CD4-positive, CD25-positive, alpha-beta regulatory T cell (primary cell): Measurements from ENCODE around the gene RERE. TPM values are rescaled to one million over a fixed set of nuclear protein-coding genes. Genes with fewer than 3 reads are reported as not detected.
A peak's percentile ranks its signal among the peaks of the same experiment; 100 is the strongest.

Experiments
- ATAC-seq, 2 donors: fragments of 150-1000 bp; cut with Tn5 transposase; one replicate each; pipeline ENCODE4 v1.10.0; 2021; ENCODE audit warnings: low read depth in 2 of 2, moderate number of reproducible peaks in 2 of 2, moderate library complexity in 1 of 2
- DNase-seq, 3 donors: peaks; one replicate each; pipeline versions ENCODE4 v3.0.0 to v3.0.0-alpha.2; 2012 to 2022; ENCODE audit warnings: mixed read lengths in 1 of 3
- H3K27ac ChIP-seq: one replicate; pipeline ENCODE4 v1.7.0; 2013; ENCODE audit warnings: mild to moderate bottlenecking, low read length; ENCODE audit not compliant: insufficient read depth, poor library complexity, severe bottlenecking
- H3K27me3 ChIP-seq: one replicate; pipeline ENCODE4 v1.7.0; 2013; ENCODE audit warnings: low read length; ENCODE audit not compliant: control insufficient read depth, insufficient read depth
- H3K36me3 ChIP-seq: one replicate; pipeline ENCODE4 v1.7.0; 2013; ENCODE audit warnings: mild to moderate bottlenecking, low read length, moderate library complexity; ENCODE audit not compliant: control insufficient read depth, insufficient read depth
- H3K4me1 ChIP-seq: 2 replicates; pipeline ENCODE4 v1.7.0; 2013; ENCODE audit warnings: mild to moderate bottlenecking, low read length; ENCODE audit not compliant: insufficient read depth, control insufficient read depth, poor library complexity, severe bottlenecking
- H3K4me3 ChIP-seq: one replicate; pipeline ENCODE4 v1.7.0; 2013; ENCODE audit warnings: low read depth, mild to moderate bottlenecking, low read length, moderate library complexity
- H3K9me3 ChIP-seq, 2 experiments: 1 replicate in 1 of 2; 2 replicates in 1 of 2; pipeline ENCODE4 v1.7.0; 2013; ENCODE audit warnings: low read length in 2 of 2, mild to moderate bottlenecking in 1 of 2, moderate library complexity in 1 of 2; ENCODE audit not compliant: control insufficient read depth in 2 of 2
- H3K27ac Mint-ChIP-seq, 3 donors: one replicate each; pipeline ENCODE4 v1.8.0; 2020 to 2022; ENCODE audit warnings: mild to moderate bottlenecking in 3 of 3, mixed read lengths in 3 of 3, moderate library complexity in 2 of 3
- H3K27me3 Mint-ChIP-seq: one replicate; pipeline ENCODE4 v1.8.0; 2022; ENCODE audit warnings: mild to moderate bottlenecking, mixed read lengths
- H3K36me3 Mint-ChIP-seq: one replicate; pipeline ENCODE4 v1.8.0; 2020; ENCODE audit warnings: mixed read lengths
- H3K4me1 Mint-ChIP-seq, 4 donors: one replicate each; pipeline ENCODE4 v1.8.0; 2020 to 2022; ENCODE audit warnings: mixed read lengths in 4 of 4, mild to moderate bottlenecking in 1 of 4
- H3K4me3 Mint-ChIP-seq, 4 donors: one replicate each; pipeline ENCODE4 v1.8.0; 2020 to 2022; ENCODE audit warnings: mild to moderate bottlenecking in 4 of 4, mixed read lengths in 4 of 4, moderate library complexity in 3 of 4
- H3K9me3 Mint-ChIP-seq, 7 donors: one replicate each; pipeline ENCODE4 v1.8.0; 2020 to 2022; ENCODE audit warnings: mixed read lengths in 7 of 7, mild to moderate bottlenecking in 3 of 7, moderate library complexity in 2 of 7
- polyA plus RNA-seq, 4 donors: library from polyadenylated mRNA; unstranded; fragments of 300-500 nt; fragmentation: Illumina TruSeq; gene quantifications; one replicate each; pipeline ENCODE4 v1.2.3, GENCODE V29; 2021
- total RNA-seq: library from RNA; stranded (reverse); gene quantifications from one replicate; pipeline ENCODE4 v1.2.3, GENCODE V29; 2022

RERE gene
- total and polyA plus RNA-seq, 5 donors from 2014 or later, result 3.1 to 127 (median 5.7) TPM

- peak overlapping the region in 2 of 3 donors; percentile 55 to 70 for H3K27ac Mint-ChIP-seq
Measured at GRCh38 chr1:8461351-8462110, 355.9 kb downstream of the RERE start.

GRCh38 chr1:8460784-8461183 lies 356.7 kb downstream of the RERE start:
- Histone ChIP-seq H3K27me3 (no peaks in the 10 kb centered on the region), H3K9me3 (no peaks in the 10 kb centered on the region), H3K36me3 (peaks cover 4% of the 10 kb centered on the region), H3K4me3 (no peak overlapping the region), H3K27ac (no peak overlapping the region), H3K4me1 (no peaks in the 10 kb centered on the region)
- Mint-ChIP-seq H3K9me3 (no peaks in the 10 kb centered on the region), H3K4me1 (peaks cover 24 to 53% (median 39%) of the 10 kb centered on the region in 4 donors), H3K27ac (no peak overlapping the region), H3K4me3 (no peak overlapping the region), H3K36me3 (peaks cover 27% of the 10 kb centered on the region), H3K27me3 (no peaks in the 10 kb centered on the region)
- DNase-seq (no peak), ATAC-seq (no peak)

More at GRCh38 chr1:8461351-8462110, 355.9 kb downstream of the RERE start:
- Mint-ChIP-seq H3K36me3 (peaks cover 31% of the 10 kb centered on the region), H3K4me3 (no peak overlapping the region), H3K9me3 (no peaks in the 10 kb centered on the region), H3K4me1 (peaks cover 23 to 54% (median 38%) of the 10 kb centered on the region in 4 donors), H3K27me3 (no peaks in the 10 kb centered on the region)
- Histone ChIP-seq H3K9me3 (no peaks in the 10 kb centered on the region), H3K27me3 (no peaks in the 10 kb centered on the region), H3K4me1 (no peaks in the 10 kb centered on the region), H3K27ac (no peak overlapping the region), H3K36me3 (peaks cover 4% of the 10 kb centered on the region), H3K4me3 (no peak overlapping the region)
- no peak for ATAC-seq
- peak in 1 of 3 donors; percentile 13 for DNase-seq

GRCh38 chr1:8460132-8460544 lies 357.3 kb downstream of the RERE start:
- H3K4me3 ChIP-seq, result no peak overlapping the region
- H3K9me3 ChIP-seq, result no peaks in the 10 kb centered on the region
- ATAC-seq (no peak), DNase-seq (no peak)
- H3K27ac Mint-ChIP-seq, result no peak overlapping the region
- H3K9me3 Mint-ChIP-seq, result no peaks in the 10 kb centered on the region
- no peaks in the 10 kb centered on the region for H3K27me3 Mint-ChIP-seq
- no peaks in the 10 kb centered on the region for H3K4me1 ChIP-seq
- H3K27ac ChIP-seq, result no peak overlapping the region
- H3K36me3 Mint-ChIP-seq, result peaks cover 27% of the 10 kb centered on the region
- H3K4me1 Mint-ChIP-seq, result peaks cover 24 to 55% (median 40%) of the 10 kb centered on the region in 4 donors
- peaks cover 4% of the 10 kb centered on the region for H3K36me3 ChIP-seq
- H3K27me3 ChIP-seq, result no peaks in the 10 kb centered on the region
- H3K4me3 Mint-ChIP-seq, result no peak overlapping the region

- Mint-ChIP-seq H3K4me3 (no peak overlapping the region), H3K9me3 (no peaks in the 10 kb centered on the region), H3K27ac (no peak overlapping the region), H3K36me3 (peaks cover 22% of the 10 kb centered on the region), H3K27me3 (no peaks in the 10 kb centered on the region), H3K4me1 (peaks cover 24 to 46% (median 33%) of the 10 kb centered on the region in 4 donors)
- no peak for ATAC-seq
- Histone ChIP-seq H3K27me3 (no peaks in the 10 kb centered on the region), H3K9me3 (no peaks in the 10 kb centered on the region), H3K4me3 (no peak overlapping the region), H3K27ac (no peak overlapping the region), H3K36me3 (no peaks in the 10 kb centered on the region), H3K4me1 (no peaks in the 10 kb centered on the region)
- no peak for DNase-seq
Measured at GRCh38 chr1:8458607-8459006, 358.8 kb downstream of the RERE start.

- H3K36me3 Mint-ChIP-seq, result peaks cover 18% of the 10 kb centered on the region
- H3K27ac ChIP-seq, result no peak overlapping the region
- H3K4me3 ChIP-seq, result no peak overlapping the region
- no peaks in the 10 kb centered on the region for H3K4me1 ChIP-seq
- no peaks in the 10 kb centered on the region for H3K36me3 ChIP-seq
- peaks cover 24 to 38% (median 29%) of the 10 kb centered on the region in 4 donors for H3K4me1 Mint-ChIP-seq
- H3K27me3 Mint-ChIP-seq, result no peaks in the 10 kb centered on the region
- H3K9me3 ChIP-seq, result no peaks in the 10 kb centered on the region
- H3K27me3 ChIP-seq, result no peaks in the 10 kb centered on the region
- H3K27ac Mint-ChIP-seq, result no peak overlapping the region
- DNase-seq (peak in 1 of 3 donors; percentile 7), ATAC-seq (no peak)
- H3K9me3 Mint-ChIP-seq, result no peaks in the 10 kb centered on the region
- H3K4me3 Mint-ChIP-seq, result no peak overlapping the region
Measured at GRCh38 chr1:8457760-8458381, 359.6 kb downstream of the RERE start.

GRCh38 chr1:8456991-8457390 lies 360.4 kb downstream of the RERE start:
- DNase-seq (no peak), ATAC-seq (no peak)
- Histone ChIP-seq H3K4me1 (no peaks in the 10 kb centered on the region), H3K36me3 (no peaks in the 10 kb centered on the region), H3K27me3 (no peaks in the 10 kb centered on the region), H3K4me3 (no peak overlapping the region), H3K27ac (no peak overlapping the region), H3K9me3 (no peaks in the 10 kb centered on the region)
- Mint-ChIP-seq H3K27me3 (no peaks in the 10 kb centered on the region), H3K36me3 (peaks cover 18% of the 10 kb centered on the region), H3K9me3 (no peaks in the 10 kb centered on the region), H3K4me1 (peaks cover 24 to 32% (median 28%) of the 10 kb centered on the region in 4 donors), H3K4me3 (no peak overlapping the region), H3K27ac (peak overlapping the region in 1 of 3 donors; percentile 14)

GRCh38 chr1:8456308-8456912 lies 361.0 kb downstream of the RERE start:
- Histone ChIP-seq H3K27ac (no peak overlapping the region), H3K4me1 (no peaks in the 10 kb centered on the region), H3K4me3 (no peak overlapping the region), H3K36me3 (no peaks in the 10 kb centered on the region), H3K27me3 (no peaks in the 10 kb centered on the region), H3K9me3 (no peaks in the 10 kb centered on the region)
- no peak for ATAC-seq
- Mint-ChIP-seq H3K36me3 (peaks cover 14% of the 10 kb centered on the region), H3K9me3 (no peaks in the 10 kb centered on the region), H3K27ac (peak overlapping the region in 1 of 3 donors; percentile 14), H3K4me1 (peaks cover 21 to 31% (median 26%) of the 10 kb centered on the region in 4 donors), H3K27me3 (no peaks in the 10 kb centered on the region), H3K4me3 (no peak overlapping the region)
- DNase-seq, result no peak
